PC-9 (cell line): ENCODE results near the gene TDRKH.

Experiments
- CTCF ChIP-seq: fragments of 200-600 bp; sonication (generic); conservative IDR thresholded peaks from 2 replicates; pipeline ENCODE4 v1.6.1; 2017; ENCODE audit warnings: mixed run types, antibody characterized with exemption, mild to moderate bottlenecking, moderate library complexity
- EZH2 ChIP-seq: fragments of 200-600 bp; sonication (generic); IDR thresholded peaks from 2 replicates; pipeline ENCODE4 v1.8.0; 2017; ENCODE audit warnings: antibody characterized with exemption, low read depth

DNA sequence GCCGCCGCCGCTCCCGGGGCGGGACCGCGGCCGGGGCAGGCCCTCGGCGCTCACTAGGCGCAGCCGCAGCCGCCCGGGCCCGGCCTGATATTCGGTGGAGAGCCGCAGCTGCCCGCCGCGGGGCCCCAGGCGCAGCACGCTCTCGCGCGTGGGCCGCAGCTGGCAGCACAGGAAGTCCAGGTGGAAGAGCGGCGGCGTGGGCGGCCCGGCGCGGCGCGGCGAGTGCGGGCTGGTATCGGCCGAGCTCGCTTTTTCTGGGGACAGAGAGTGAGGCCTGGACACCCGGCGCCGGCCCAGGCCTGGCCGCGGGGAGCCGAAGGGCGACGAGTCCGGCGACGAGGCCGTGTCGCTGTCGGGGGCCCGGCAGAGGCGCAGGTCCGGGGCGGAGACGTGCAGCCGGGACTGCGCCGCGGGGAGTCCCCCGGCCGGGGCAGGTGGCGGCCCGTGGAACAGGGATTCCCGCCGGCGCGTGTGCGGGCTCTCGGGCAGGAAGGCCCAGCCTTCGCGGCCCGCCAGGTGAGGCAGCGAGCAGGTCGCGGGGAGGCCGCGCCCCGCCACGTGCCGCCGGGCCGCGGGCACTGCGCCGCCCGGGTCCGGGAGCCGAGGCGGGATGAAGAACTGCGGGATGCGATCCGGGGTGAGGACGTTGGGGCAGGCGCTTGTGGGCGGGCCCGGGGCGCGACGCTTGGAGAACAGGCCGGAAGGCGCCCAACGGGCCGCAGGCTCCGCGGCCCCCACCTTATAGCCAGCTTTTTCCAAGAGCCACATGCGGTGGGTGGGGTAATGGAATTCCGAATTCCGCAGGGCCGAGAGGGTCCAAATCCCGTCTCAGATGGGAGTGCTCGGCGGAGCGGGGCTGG lies 48.2 kb upstream of the TDRKH start:
- no peak for TF ChIP-seq CTCF
- no peak for TF ChIP-seq EZH2
